Epithelial cell of prostate (primary cell): ENCODE data around the gene PRKCA.

ENCODE experiments used
- DNase-seq: peaks from one replicate; pipeline ENCODE4 v3.0.0-alpha.2; 2011; ENCODE audit warnings: low read depth, low spot score
- H3K27ac ChIP-seq: fragments of 450-650 bp; 2 replicates; pipeline ENCODE4 v1.5.1; 2017; ENCODE audit warnings: mild to moderate bottlenecking

PRKCA gene

GRCh38 chr17:66850692-66851091 lies 548.3 kb downstream of the PRKCA start:
- no peak for DNase-seq

GRCh38 chr17:66855204-66855603 lies 552.8 kb downstream of the PRKCA start:
- DNase-seq, result no peak

More at GRCh38 chr17:66850692-66851091, 548.3 kb downstream of the PRKCA start:
- no peak overlapping the region for H3K27ac ChIP-seq

GRCh38 chr17:66858226-66859083 lies 556.0 kb downstream of the PRKCA start:
- DNase-seq, result no peak
- H3K27ac ChIP-seq, result no peak overlapping the region

More at GRCh38 chr17:66855204-66855603, 552.8 kb downstream of the PRKCA start:
- no peak overlapping the region for H3K27ac ChIP-seq

DNA sequence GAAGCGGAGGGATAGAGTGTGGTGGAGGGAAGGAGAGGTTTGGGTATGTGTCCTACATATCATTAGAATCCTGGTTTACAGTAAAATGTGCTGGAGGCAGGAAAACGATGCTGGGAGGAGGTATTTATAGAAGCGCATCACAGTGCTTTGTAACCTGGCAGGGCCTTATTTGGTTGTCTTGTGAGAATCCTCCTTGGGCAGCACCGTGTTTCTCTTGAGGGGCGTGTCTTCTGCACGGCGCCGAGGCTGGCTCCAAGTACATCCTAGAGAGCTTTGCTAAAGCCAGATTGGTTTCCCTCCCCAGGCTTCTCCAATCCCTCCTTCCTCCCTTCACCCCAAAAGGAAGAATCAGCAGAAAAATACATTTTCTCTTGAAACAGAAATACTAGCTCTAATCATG lies 556.9 kb downstream of the PRKCA start:
- no peak overlapping the region for H3K27ac ChIP-seq
- DNase-seq, result no peak

DNA sequence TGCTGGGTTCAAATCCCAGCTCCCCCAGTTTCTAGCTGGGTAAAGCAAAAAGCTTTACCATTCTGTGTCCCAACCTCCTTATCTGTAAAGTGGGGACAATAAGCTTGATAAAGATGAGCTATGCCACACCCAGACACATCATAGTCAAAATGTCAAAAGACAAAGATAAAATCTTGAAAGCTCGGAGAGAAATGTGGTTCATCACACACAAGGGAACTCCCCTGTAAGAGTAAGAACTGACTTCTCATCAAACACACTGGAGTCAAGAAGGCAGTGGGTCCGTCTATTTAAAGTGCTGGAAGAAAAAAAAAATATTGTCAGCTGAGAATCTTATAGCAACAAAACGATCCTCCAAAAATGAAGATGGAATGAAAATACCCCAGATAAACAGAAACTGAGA lies 557.8 kb downstream of the PRKCA start:
- no peak overlapping the region for H3K27ac ChIP-seq

More for the DNA sequence above, 557.8 kb downstream of the PRKCA start:
- DNase-seq, result no peak
